Endothelial cell of umbilical vein (primary cell): ENCODE measurements around the gene EMC8. TPM values are rescaled to one million over a fixed set of nuclear protein-coding genes. Genes with fewer than 3 reads are reported as not detected.
A peak's percentile ranks its signal among the peaks of the same experiment; 100 is the strongest.

ENCODE experiments used
- BruUV-seq: library from RNA; stranded (reverse); fragments of 400-500 nt; replicated peaks from 2 replicates; lab custom pipeline; 2021; lab: Mats Ljungman, UMichigan
- CTCF ChIA-PET: fragments of 300-600, 350-600 bp; sonication (Branson Sonifier 250); formaldehyde crosslinking; loops from one replicate; lab custom pipeline; 2021; ENCODE audit warnings: antibody characterized with exemption, inconsistent platforms; lab: Charles Lee
- POLR2A ChIA-PET: fragments of 300-600, 350-600 bp; sonication (Branson Sonifier 250); formaldehyde crosslinking; loops from one replicate; lab custom pipeline; 2021; ENCODE audit warnings: antibody characterized with exemption, inconsistent platforms; lab: Charles Lee
- DNase-seq: peaks from one replicate; pipeline ENCODE4 v3.0.0-alpha.2; 2011; ENCODE audit warnings: low read depth, low spot score
- FAIRE-seq: peaks from 2 replicates; lab custom pipeline; 2011; peaks lifted over from hg19 to GRCh38; lab: Jason Lieb, UNC
- H2AFZ ChIP-seq: 2 replicates; pipeline ENCODE4 v1.6.0; 2012; ENCODE audit warnings: low read depth, low read length, control low read depth, inconsistent platforms
- H3K27ac ChIP-seq: 2 replicates; pipeline ENCODE4 v1.5.1; 2011; ENCODE audit warnings: low read depth, mild to moderate bottlenecking, control low read depth, low read length, moderate library complexity; ENCODE audit not compliant: insufficient read depth
- H3K27me3 ChIP-seq, 2 experiments: 2 replicates each; pipeline versions ENCODE4 v1.6.0 to v1.6.1; 2011; ENCODE audit warnings: low read length in 2 of 2, mixed read lengths in 1 of 2; ENCODE audit not compliant: control insufficient read depth in 2 of 2, insufficient read depth in 2 of 2
- H3K36me3 ChIP-seq, 2 experiments: 2 replicates in 1 of 2; 3 replicates in 1 of 2; pipeline ENCODE4 v1.5.1; 2011; ENCODE audit warnings: low read length in 2 of 2, mild to moderate bottlenecking in 1 of 2, moderate library complexity in 1 of 2; ENCODE audit not compliant: control insufficient read depth in 2 of 2, insufficient read depth in 2 of 2; ENCODE audit errors: extremely low read depth in 1 of 2
- H3K4me1 ChIP-seq: 3 replicates; pipeline ENCODE4 v1.5.1; 2011; ENCODE audit warnings: mild to moderate bottlenecking, low read length; ENCODE audit not compliant: control insufficient read depth, insufficient read depth; ENCODE audit errors: extremely low read depth
- H3K4me2 ChIP-seq: 2 replicates; pipeline ENCODE4 v1.6.1; 2011; ENCODE audit warnings: low read length, control low read depth, mixed read lengths; ENCODE audit not compliant: insufficient read depth
- H3K4me3 ChIP-seq, 3 experiments: fragments of 200-600 bp in 1 of 3; sonication (generic), shearing (Covaris generic) in 1 of 3; replicated peaks in 1 of 3; 2 replicates each; pipeline ENCODE4 v1.5.1; 2011 to 2016; ENCODE audit warnings: control low read depth in 3 of 3, low read length in 3 of 3, mild to moderate bottlenecking in 2 of 3, inconsistent platforms in 1 of 3, low read depth in 1 of 3, moderate library complexity in 1 of 3; ENCODE audit not compliant: insufficient read depth in 1 of 3
- H3K79me2 ChIP-seq: 2 replicates; pipeline ENCODE4 v1.6.0; 2012; ENCODE audit warnings: low read length, inconsistent platforms; ENCODE audit not compliant: control insufficient read depth, insufficient read depth
- H3K9ac ChIP-seq: replicated peaks from 2 replicates; pipeline ENCODE3; 2011; ENCODE audit warnings: low read length, control low read depth; ENCODE audit not compliant: insufficient read depth; ENCODE audit errors: extremely low read depth
- H3K9me1 ChIP-seq: replicated peaks from 3 replicates; pipeline ENCODE4 v1.6.0; 2011; ENCODE audit warnings: mild to moderate bottlenecking, low read length; ENCODE audit not compliant: control insufficient read depth, insufficient read depth; ENCODE audit errors: extremely low read depth
- H3K9me3 ChIP-seq: replicated peaks from 2 replicates; pipeline ENCODE4 v1.5.1; 2012; ENCODE audit warnings: low read length, inconsistent platforms; ENCODE audit not compliant: control insufficient read depth, insufficient read depth
- H4K20me1 ChIP-seq: replicated peaks from 2 replicates; pipeline ENCODE3; 2011; ENCODE audit warnings: mild to moderate bottlenecking, low read length; ENCODE audit not compliant: control insufficient read depth, insufficient read depth; ENCODE audit errors: extremely low read depth
- EZH2 ChIP-seq: IDR thresholded peaks from 2 replicates; pipeline ENCODE4 v1.6.1; 2012; ENCODE audit warnings: borderline replicate concordance, low read depth, mild to moderate bottlenecking, moderate library complexity, low read length, inconsistent platforms; ENCODE audit not compliant: severe bottlenecking
- FOS ChIP-seq: IDR thresholded peaks from 2 replicates; pipeline ENCODE4 v1.6.1; 2011; ENCODE audit warnings: mild to moderate bottlenecking, low read length, moderate library complexity, borderline replicate concordance; ENCODE audit not compliant: insufficient read depth
- GATA2 ChIP-seq: IDR thresholded peaks from 2 replicates; pipeline ENCODE4 v1.7.0; 2011; ENCODE audit warnings: low read depth, mild to moderate bottlenecking, moderate library complexity, mixed read lengths, low read length; ENCODE audit not compliant: insufficient read length, insufficient read depth
- JUN ChIP-seq: IDR thresholded peaks from 2 replicates; pipeline ENCODE4 v1.6.1; 2011; ENCODE audit warnings: borderline replicate concordance, low read depth; ENCODE audit not compliant: insufficient read length, insufficient read depth
- MYC ChIP-seq: IDR thresholded peaks from one replicate; pipeline ENCODE4 v1.6.1; 2011; ENCODE audit warnings: mild to moderate bottlenecking, low read depth, low read length
- POLR2A ChIP-seq: IDR thresholded peaks from 2 replicates; pipeline ENCODE4 v1.6.1; 2012; ENCODE audit warnings: low read depth, mild to moderate bottlenecking, control low read depth, low read length
- POLR2AphosphoS5 ChIP-seq: IDR thresholded peaks from 2 replicates; pipeline ENCODE4 v1.6.1; 2012; ENCODE audit warnings: low read depth, mild to moderate bottlenecking, control low read depth, low read length, moderate library complexity; ENCODE audit not compliant: insufficient read depth
- dilution Hi-C: fragments of 300-500 bp; cut with MboI; formaldehyde crosslinking; loops from one replicate; pipeline ENCODE4 v1.15.0; 2019; ENCODE audit warnings: low sequenced_read_pairs; ENCODE audit not compliant: extremely low pct_ligation_motif_present
- intact Hi-C: fragments of 100-400 bp; cut with micrococcal nuclease; formaldehyde crosslinking; loops from one replicate; pipeline ENCODE4 v1.10.0; 2022
- polyA plus RNA-seq, 4 experiments: library from polyadenylated mRNA; depleted of rRNA in 3 of 4; stranded (reverse) in 3 of 4; unstranded in 1 of 4; fragments of >200 nt; gene quantifications; 2 replicates each; pipeline versions ENCODE4 v1.2.1 to v1.2.3, GENCODE V29; 2011 to 2012; ENCODE audit warnings: missing spikeins in 1 of 4
- total RNA-seq: library from RNA; stranded (reverse); gene quantifications from 2 replicates; pipeline ENCODE4 v1.2.3, GENCODE V29; 2021
- TF ChIP-seq, protein P1 (sequence below): IDR thresholded peaks from 2 replicates; pipeline ENCODE4 v1.6.1; 2011; ENCODE audit not compliant: insufficient read depth, insufficient read length
- TF ChIP-seq, protein P2 (sequence below), 2 donors: IDR thresholded peaks; 1 replicate in 1 of 2; 2 replicates in 1 of 2; pipeline ENCODE4 v1.5.1; 2011; ENCODE audit warnings: low read length in 2 of 2, mild to moderate bottlenecking in 2 of 2, moderate library complexity in 2 of 2, control low read depth in 1 of 2, inconsistent platforms in 1 of 2, low read depth in 1 of 2; ENCODE audit not compliant: insufficient read depth in 1 of 2; ENCODE audit errors: extremely low read depth in 1 of 2

The EMC8 gene
- total and polyA plus RNA-seq, 2 donors (not counting 3 experiments of a cell fraction or from before 2014, with no cell fraction given), result 51.2 to 59.6 TPM

DNA sequence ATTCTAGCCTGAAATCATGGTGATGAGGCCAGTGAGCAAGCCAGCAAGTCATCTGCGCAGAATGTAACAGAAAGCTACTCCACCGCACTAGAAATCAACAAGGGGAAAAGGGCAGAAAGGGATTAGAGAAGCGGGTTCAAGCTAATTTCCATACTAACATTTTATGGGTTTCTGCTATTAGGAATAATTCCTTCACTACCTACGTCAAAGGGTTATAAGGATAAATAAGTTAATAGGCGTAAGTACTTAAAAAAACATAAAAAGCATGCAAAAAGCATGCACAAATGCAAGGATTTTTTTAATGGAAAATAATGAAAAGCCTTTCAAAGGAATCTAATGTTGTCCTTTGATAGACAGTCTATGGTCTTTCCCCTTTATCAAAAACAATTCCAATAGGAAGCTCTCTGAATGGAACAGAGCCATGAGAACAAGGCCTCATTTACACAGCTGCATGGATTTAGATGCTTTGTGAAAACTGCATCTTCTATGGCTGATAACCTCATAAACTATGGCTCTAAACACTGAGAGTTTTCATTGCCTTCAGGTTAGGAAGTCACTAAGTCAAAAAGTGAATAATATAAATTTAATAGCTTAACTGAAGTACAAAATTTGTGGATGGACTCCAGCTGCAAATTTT lies 5.6 kb downstream of the EMC8 start:
- Histone ChIP-seq H3K9me3 (no peaks in the 10 kb centered on the region), H3K9ac (no peak overlapping the region), H3K4me2 (no peak overlapping the region), H3K79me2 (peaks cover 93% of the 10 kb centered on the region), H2AFZ (no peak overlapping the region), H3K27me3 (no peaks in the 10 kb centered on the region), H3K27ac (no peak overlapping the region), H3K4me3 (no peak overlapping the region), H4K20me1 (peaks cover 5% of the 10 kb centered on the region), H3K36me3 (peaks cover 4 to 14% of the 10 kb centered on the region in 2 experiments), H3K4me1 (peaks cover 14% of the 10 kb centered on the region), H3K9me1 (no peaks in the 10 kb centered on the region)
- ChIA-PET CTCF (interaction anchor here (1.1 kb wide), 1 partner anchor 15 kb away, joined by 4 read pairs; no protein-coding TSS in a partner anchor), POLR2A (no interaction called here)
- FAIRE-seq, result peak; percentile 4
- intact Hi-C loops, result no loop called here
- dilution Hi-C loops, result no loop called here
- no peak for DNase-seq
- TF ChIP-seq, protein P1, sequence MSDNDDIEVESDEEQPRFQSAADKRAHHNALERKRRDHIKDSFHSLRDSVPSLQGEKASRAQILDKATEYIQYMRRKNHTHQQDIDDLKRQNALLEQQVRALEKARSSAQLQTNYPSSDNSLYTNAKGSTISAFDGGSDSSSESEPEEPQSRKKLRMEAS, result no peak
- TF ChIP-seq GATA2 (no peak), FOS (no peak), MYC (no peak), POLR2AphosphoS5 (no peak), JUN (no peak), EZH2 (no peak), POLR2A (no peak)
- TF ChIP-seq, protein P2, sequence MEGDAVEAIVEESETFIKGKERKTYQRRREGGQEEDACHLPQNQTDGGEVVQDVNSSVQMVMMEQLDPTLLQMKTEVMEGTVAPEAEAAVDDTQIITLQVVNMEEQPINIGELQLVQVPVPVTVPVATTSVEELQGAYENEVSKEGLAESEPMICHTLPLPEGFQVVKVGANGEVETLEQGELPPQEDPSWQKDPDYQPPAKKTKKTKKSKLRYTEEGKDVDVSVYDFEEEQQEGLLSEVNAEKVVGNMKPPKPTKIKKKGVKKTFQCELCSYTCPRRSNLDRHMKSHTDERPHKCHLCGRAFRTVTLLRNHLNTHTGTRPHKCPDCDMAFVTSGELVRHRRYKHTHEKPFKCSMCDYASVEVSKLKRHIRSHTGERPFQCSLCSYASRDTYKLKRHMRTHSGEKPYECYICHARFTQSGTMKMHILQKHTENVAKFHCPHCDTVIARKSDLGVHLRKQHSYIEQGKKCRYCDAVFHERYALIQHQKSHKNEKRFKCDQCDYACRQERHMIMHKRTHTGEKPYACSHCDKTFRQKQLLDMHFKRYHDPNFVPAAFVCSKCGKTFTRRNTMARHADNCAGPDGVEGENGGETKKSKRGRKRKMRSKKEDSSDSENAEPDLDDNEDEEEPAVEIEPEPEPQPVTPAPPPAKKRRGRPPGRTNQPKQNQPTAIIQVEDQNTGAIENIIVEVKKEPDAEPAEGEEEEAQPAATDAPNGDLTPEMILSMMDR (IDR thresholded peaks at IDR 0.05; ENCODE audit: extremely low read depth in 1 of 2, insufficient read depth in 1 of 2, low read depth in 1 of 2, low read length in 2 of 2), result no peak
- no TSS peak for BruUV-seq
